Fibroblast of lung (primary cell): ENCODE results near the gene THRB. TPM values are rescaled to one million over a fixed set of nuclear protein-coding genes. Genes with fewer than 3 reads are reported as not detected.

ENCODE experiments used
- DNase-seq, 2 donors: peaks; one replicate each; pipeline versions ENCODE4 v3.0.0 to v3.0.0-alpha.2; 2010; ENCODE audit warnings: low read depth in 2 of 2
- H2AFZ ChIP-seq: 2 replicates; pipeline ENCODE4 v1.5.1; 2012; ENCODE audit warnings: low read length, control low read depth, inconsistent platforms
- H3K27ac ChIP-seq: 2 replicates; pipeline ENCODE4 v1.5.1; 2011; ENCODE audit warnings: low read length, control low read depth; ENCODE audit not compliant: insufficient read depth
- H3K27me3 ChIP-seq: 2 replicates; pipeline ENCODE4 v1.5.1; 2011; ENCODE audit warnings: mild to moderate bottlenecking, low read length; ENCODE audit not compliant: control insufficient read depth, insufficient read depth
- H3K36me3 ChIP-seq: 2 replicates; pipeline ENCODE4 v1.5.1; 2011; ENCODE audit warnings: low read length; ENCODE audit not compliant: control insufficient read depth, insufficient read depth
- H3K4me1 ChIP-seq: 2 replicates; pipeline ENCODE4 v1.5.1; 2011; ENCODE audit warnings: low read length; ENCODE audit not compliant: control insufficient read depth, insufficient read depth; ENCODE audit errors: extremely low read depth
- H3K4me2 ChIP-seq: 2 replicates; pipeline ENCODE4 v1.5.1; 2011; ENCODE audit warnings: low read length, control low read depth; ENCODE audit not compliant: insufficient read depth; ENCODE audit errors: extremely low read depth
- H3K4me3 ChIP-seq, 4 experiments: fragments of 200-600 bp in 1 of 4; sonication (generic) in 1 of 4; replicated peaks in 1 of 4; 2 replicates each; pipeline ENCODE4 v1.5.1; 2011 to 2016; ENCODE audit warnings: low read length in 4 of 4, low read depth in 3 of 4, mild to moderate bottlenecking in 3 of 4, control low read depth in 2 of 4, inconsistent platforms in 1 of 4, mixed read lengths in 1 of 4; ENCODE audit not compliant: insufficient read depth in 1 of 4; ENCODE audit errors: control extremely low read depth in 1 of 4
- H3K79me2 ChIP-seq: 2 replicates; pipeline ENCODE4 v1.5.1; 2012; ENCODE audit warnings: mild to moderate bottlenecking, low read length, inconsistent platforms; ENCODE audit not compliant: control insufficient read depth, insufficient read depth
- H3K9ac ChIP-seq: 2 replicates; pipeline ENCODE4 v1.5.1; 2011; ENCODE audit warnings: mild to moderate bottlenecking, low read length, control low read depth; ENCODE audit not compliant: insufficient read depth
- H3K9me3 ChIP-seq: 2 replicates; pipeline ENCODE4 v1.5.1; 2012; ENCODE audit warnings: low read depth, low read length; ENCODE audit not compliant: control insufficient read depth, insufficient read depth
- H4K20me1 ChIP-seq: 2 replicates; pipeline ENCODE4 v1.5.1; 2011; ENCODE audit warnings: low read length; ENCODE audit not compliant: control insufficient read depth, insufficient read depth; ENCODE audit errors: extremely low read depth
- EZH2 ChIP-seq: IDR thresholded peaks from 2 replicates; pipeline ENCODE4 v1.5.1; 2012; ENCODE audit warnings: low read length, control low read depth, mild to moderate bottlenecking; ENCODE audit errors: missing control alignments
- polyA plus RNA-seq, 2 donors: library from polyadenylated mRNA; depleted of rRNA in 1 of 2; stranded (reverse) in 1 of 2; unstranded in 1 of 2; fragments of >200 nt; gene quantifications; 2 replicates each; pipeline ENCODE4 v1.2.1, GENCODE V29; 2011 to 2012; ENCODE audit warnings: missing spikeins in 1 of 2
- total RNA-seq: library from RNA; depleted of rRNA; stranded (reverse); fragments of >200 nt; gene quantifications from 2 replicates; pipeline ENCODE4 v1.2.1, GENCODE V29; 2014
- TF ChIP-seq, protein P1 (sequence below), 2 donors: IDR thresholded peaks in 1 of 2; conservative IDR thresholded peaks in 1 of 2; 1 replicate in 1 of 2; 2 replicates in 1 of 2; pipeline ENCODE4 v1.5.1; 2011 to 2012; ENCODE audit warnings: low read length in 2 of 2, control low read depth in 1 of 2, inconsistent platforms in 1 of 2, low read depth in 1 of 2, mild to moderate bottlenecking in 1 of 2

Gene THRB
- total and polyA plus RNA-seq, 2 donors (not counting 1 experiment from before 2014, with no cell fraction given) = 4.2 to 7.4 TPM

DNA sequence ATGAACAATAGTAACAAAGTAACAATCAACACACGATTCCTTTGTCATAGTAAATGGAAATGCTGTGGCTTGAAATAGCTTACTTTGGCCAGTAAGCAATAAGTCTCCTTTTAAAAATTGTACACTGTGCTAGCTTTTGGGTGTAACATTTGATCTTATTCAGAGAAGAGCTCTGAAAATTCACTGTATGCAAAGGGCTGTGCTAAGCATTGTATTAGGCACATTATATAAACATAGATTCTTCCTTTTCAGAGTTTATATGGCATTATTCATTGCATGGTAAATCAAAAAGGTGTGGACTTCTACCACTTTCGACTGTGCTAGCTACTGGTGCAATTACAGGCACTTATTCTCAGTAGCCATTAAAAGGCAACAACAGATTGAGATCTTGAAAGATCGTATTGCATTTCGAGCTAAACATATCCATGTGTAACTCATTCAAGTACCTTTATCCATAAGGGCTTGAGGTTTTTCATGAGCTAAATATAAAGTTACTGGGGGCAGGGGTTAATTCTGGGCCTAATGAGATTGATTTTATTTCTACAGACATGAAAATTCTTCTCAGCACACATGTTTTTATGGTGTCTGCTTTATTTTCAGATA is 302.7 kb downstream of the THRB start:
- H2AFZ ChIP-seq = no peak overlapping the region
- no peaks in the 10 kb centered on the region for H4K20me1 ChIP-seq
- no peak overlapping the region for H3K9ac ChIP-seq
- TF ChIP-seq, protein P1, sequence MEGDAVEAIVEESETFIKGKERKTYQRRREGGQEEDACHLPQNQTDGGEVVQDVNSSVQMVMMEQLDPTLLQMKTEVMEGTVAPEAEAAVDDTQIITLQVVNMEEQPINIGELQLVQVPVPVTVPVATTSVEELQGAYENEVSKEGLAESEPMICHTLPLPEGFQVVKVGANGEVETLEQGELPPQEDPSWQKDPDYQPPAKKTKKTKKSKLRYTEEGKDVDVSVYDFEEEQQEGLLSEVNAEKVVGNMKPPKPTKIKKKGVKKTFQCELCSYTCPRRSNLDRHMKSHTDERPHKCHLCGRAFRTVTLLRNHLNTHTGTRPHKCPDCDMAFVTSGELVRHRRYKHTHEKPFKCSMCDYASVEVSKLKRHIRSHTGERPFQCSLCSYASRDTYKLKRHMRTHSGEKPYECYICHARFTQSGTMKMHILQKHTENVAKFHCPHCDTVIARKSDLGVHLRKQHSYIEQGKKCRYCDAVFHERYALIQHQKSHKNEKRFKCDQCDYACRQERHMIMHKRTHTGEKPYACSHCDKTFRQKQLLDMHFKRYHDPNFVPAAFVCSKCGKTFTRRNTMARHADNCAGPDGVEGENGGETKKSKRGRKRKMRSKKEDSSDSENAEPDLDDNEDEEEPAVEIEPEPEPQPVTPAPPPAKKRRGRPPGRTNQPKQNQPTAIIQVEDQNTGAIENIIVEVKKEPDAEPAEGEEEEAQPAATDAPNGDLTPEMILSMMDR (conservative IDR thresholded peaks at IDR 0.05 in 1 of 2, IDR thresholded peaks at IDR 0.05 in 1 of 2; ENCODE audit: low read depth in 1 of 2, low read length in 2 of 2) = no peak
- no peak for TF ChIP-seq EZH2
- no peak overlapping the region for H3K4me3 ChIP-seq
- H3K4me1 ChIP-seq = no peaks in the 10 kb centered on the region
- H3K9me3 ChIP-seq = no peaks in the 10 kb centered on the region
- H3K36me3 ChIP-seq = no peaks in the 10 kb centered on the region
- no peaks in the 10 kb centered on the region for H3K27me3 ChIP-seq
- no peak for DNase-seq
- no peak overlapping the region for H3K4me2 ChIP-seq
- no peaks in the 10 kb centered on the region for H3K79me2 ChIP-seq
- H3K27ac ChIP-seq = no peak overlapping the region

- H3K9ac ChIP-seq = no peak overlapping the region
- no peaks in the 10 kb centered on the region for H3K9me3 ChIP-seq
- peaks cover 3% of the 10 kb centered on the region for H3K4me1 ChIP-seq
- TF ChIP-seq, protein P1 (conservative IDR thresholded peaks at IDR 0.05 in 1 of 2, IDR thresholded peaks at IDR 0.05 in 1 of 2; ENCODE audit: low read depth in 1 of 2, low read length in 2 of 2) = no peak
- TF ChIP-seq EZH2 = no peak
- no peak overlapping the region for H3K4me3 ChIP-seq
- H3K36me3 ChIP-seq = no peaks in the 10 kb centered on the region
- H3K27ac ChIP-seq = no peak overlapping the region
- H3K27me3 ChIP-seq = no peaks in the 10 kb centered on the region
- DNase-seq = no peak
- H2AFZ ChIP-seq = no peak overlapping the region
- H3K79me2 ChIP-seq = no peaks in the 10 kb centered on the region
- no peaks in the 10 kb centered on the region for H4K20me1 ChIP-seq
- H3K4me2 ChIP-seq = no peak overlapping the region
These were observed 304.4 kb downstream of the THRB start for GRCh38 chr3:24190256-24190655.

DNA sequence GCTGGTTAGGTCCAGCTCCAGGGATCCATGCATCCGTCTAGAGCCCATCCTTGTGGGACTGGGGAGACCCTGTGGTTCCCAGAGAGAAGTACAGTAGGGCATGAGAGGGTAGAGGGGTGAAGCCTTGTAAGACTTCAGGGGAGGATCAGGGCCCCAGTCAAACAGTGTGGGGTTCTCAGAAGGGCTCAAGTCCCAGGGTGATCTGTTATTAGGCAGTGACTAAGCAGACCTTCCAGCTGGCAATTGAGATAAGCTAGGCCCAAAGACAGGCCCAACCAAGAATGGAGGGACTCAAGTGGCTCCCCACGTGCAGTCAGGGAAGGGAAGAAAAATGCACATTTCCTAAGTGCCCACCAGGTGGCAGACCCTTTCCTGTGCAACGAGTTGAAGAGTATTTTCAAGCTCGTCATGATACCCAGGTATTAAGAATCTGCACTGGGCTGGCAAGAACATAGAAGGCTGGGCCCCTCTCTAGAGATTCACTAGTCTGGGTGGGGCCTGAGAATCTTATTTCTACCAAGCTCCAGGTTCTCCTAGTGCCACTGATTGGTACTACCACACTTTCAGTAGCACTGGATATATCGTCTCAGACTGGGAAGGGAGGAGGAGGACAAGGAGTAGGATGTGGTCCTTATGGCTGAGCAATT is 308.8 kb downstream of the THRB start:
- TF ChIP-seq, protein P1 (conservative IDR thresholded peaks at IDR 0.05 in 1 of 2, IDR thresholded peaks at IDR 0.05 in 1 of 2; ENCODE audit: low read depth in 1 of 2, low read length in 2 of 2) = peak; percentile 66 to 74
- TF ChIP-seq EZH2 = no peak
- Histone ChIP-seq H3K79me2 (no peaks in the 10 kb centered on the region), H4K20me1 (no peaks in the 10 kb centered on the region), H3K4me2 (no peak overlapping the region), H3K36me3 (no peaks in the 10 kb centered on the region), H3K9ac (no peak overlapping the region), H3K4me1 (peaks cover 3% of the 10 kb centered on the region), H3K27ac (no peak overlapping the region), H3K27me3 (no peaks in the 10 kb centered on the region), H3K4me3 (no peak overlapping the region), H3K9me3 (no peaks in the 10 kb centered on the region), H2AFZ (peak overlapping the region; percentile 52)
- peak; percentile 65 to 77 for DNase-seq
